H1 (cell line): ENCODE measurements around the gene FKBP2.

Experiments
- ASH2L ChIP-seq: fragments of 200-600, 300-600 bp; sonication (generic); IDR thresholded peaks from one replicate; pipeline ENCODE4 v1.7.1; 2017; ENCODE audit warnings: low read length
- CHD1 ChIP-seq: IDR thresholded peaks from 2 replicates; pipeline ENCODE4 v1.6.1; 2012; ENCODE audit warnings: low read depth, low read length, improper control_type of control experiment
- EGR1 ChIP-seq: IDR thresholded peaks from 2 replicates; pipeline ENCODE4 v1.6.1; 2011; ENCODE audit warnings: low read depth, low read length, borderline replicate concordance
- MAX ChIP-seq: IDR thresholded peaks from 2 replicates; pipeline ENCODE4 v1.6.1; 2012; ENCODE audit warnings: inconsistent platforms
- POLR2A ChIP-seq, 2 experiments: IDR thresholded peaks; 1 replicate in 1 of 2; 2 replicates in 1 of 2; pipeline ENCODE4 v1.6.1; 2011; ENCODE audit warnings: low read depth in 2 of 2, low read length in 2 of 2, mild to moderate bottlenecking in 2 of 2; ENCODE audit errors: control extremely low read depth in 1 of 2
- RNF2 ChIP-seq: fragments of 200-900, 300-1000 bp; sonication (generic); IDR thresholded peaks from 2 replicates; pipeline ENCODE4 v1.7.1; 2016; ENCODE audit warnings: borderline replicate concordance, low read depth, mild to moderate bottlenecking, antibody characterized with exemption, low read length; ENCODE audit not compliant: poor library complexity, severe bottlenecking; ENCODE audit errors: missing control alignments
- SUZ12 ChIP-seq: fragments of 200-600 bp; sonication (generic); IDR thresholded peaks from 2 replicates; pipeline ENCODE4 v1.6.1; 2012; ENCODE audit warnings: mild to moderate bottlenecking, inconsistent platforms, low read length, moderate library complexity, mixed read lengths
- TAF1 ChIP-seq: IDR thresholded peaks from 2 replicates; pipeline ENCODE4 v1.6.1; 2011; ENCODE audit warnings: mild to moderate bottlenecking, low read depth, low read length
- TF ChIP-seq, protein P1 (sequence below), 3 experiments: IDR thresholded peaks; 1 replicate in 2 of 3; 2 replicates in 1 of 3; pipeline versions ENCODE4 v1.5.1 to v1.6.1; 2011; ENCODE audit warnings: low read length in 3 of 3, mild to moderate bottlenecking in 3 of 3, inconsistent platforms in 2 of 3, low read depth in 1 of 3, moderate library complexity in 1 of 3; ENCODE audit not compliant: insufficient read depth in 1 of 3; ENCODE audit errors: control extremely low read depth in 1 of 3

DNA sequence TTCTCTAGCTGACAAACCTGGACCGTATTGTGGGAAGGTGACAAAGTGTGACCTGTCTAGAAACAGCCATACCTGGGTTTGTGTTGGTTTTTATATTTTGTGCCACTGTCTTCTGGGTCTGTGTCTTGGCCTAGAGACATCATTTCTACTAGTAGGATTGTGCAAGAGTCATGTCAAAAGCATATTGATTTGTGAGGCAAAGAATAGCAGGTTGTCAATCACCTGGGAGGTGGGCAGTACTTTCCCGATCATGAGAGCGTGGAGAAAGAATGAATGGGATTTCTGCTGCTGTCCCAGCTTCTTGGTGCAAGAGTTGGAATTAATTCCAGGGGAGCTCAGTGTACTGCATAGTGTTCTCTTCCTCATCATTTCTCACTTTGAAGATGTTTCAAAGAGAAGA is 39.4 kb upstream of the FKBP2 start:
- TF ChIP-seq RNF2: no peak
- TF ChIP-seq CHD1: no peak
- TF ChIP-seq, protein P1, sequence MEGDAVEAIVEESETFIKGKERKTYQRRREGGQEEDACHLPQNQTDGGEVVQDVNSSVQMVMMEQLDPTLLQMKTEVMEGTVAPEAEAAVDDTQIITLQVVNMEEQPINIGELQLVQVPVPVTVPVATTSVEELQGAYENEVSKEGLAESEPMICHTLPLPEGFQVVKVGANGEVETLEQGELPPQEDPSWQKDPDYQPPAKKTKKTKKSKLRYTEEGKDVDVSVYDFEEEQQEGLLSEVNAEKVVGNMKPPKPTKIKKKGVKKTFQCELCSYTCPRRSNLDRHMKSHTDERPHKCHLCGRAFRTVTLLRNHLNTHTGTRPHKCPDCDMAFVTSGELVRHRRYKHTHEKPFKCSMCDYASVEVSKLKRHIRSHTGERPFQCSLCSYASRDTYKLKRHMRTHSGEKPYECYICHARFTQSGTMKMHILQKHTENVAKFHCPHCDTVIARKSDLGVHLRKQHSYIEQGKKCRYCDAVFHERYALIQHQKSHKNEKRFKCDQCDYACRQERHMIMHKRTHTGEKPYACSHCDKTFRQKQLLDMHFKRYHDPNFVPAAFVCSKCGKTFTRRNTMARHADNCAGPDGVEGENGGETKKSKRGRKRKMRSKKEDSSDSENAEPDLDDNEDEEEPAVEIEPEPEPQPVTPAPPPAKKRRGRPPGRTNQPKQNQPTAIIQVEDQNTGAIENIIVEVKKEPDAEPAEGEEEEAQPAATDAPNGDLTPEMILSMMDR (IDR thresholded peaks at IDR 0.05; ENCODE audit: control extremely low read depth in 1 of 3, insufficient read depth in 1 of 3, low read depth in 1 of 3, low read length in 3 of 3): no peak
- TF ChIP-seq EGR1: no peak
- TF ChIP-seq TAF1: no peak
- TF ChIP-seq ASH2L: no peak
- no peak for TF ChIP-seq MAX
- no peak for TF ChIP-seq SUZ12
- no peak for TF ChIP-seq POLR2A (IDR thresholded peaks at IDR 0.05; ENCODE audit: control extremely low read depth in 1 of 2, low read depth in 2 of 2, low read length in 2 of 2)
